PFSK-1 (cell line): ENCODE measurements around the gene OGA.

Experiments used
- FOXP2 ChIP-seq: optimal IDR thresholded peaks from 2 replicates; pipeline ENCODE3; 2011; ENCODE audit warnings: borderline replicate concordance, control low read depth, inconsistent platforms; ENCODE audit not compliant: insufficient read depth; ENCODE audit errors: extremely low read length, extremely low read depth
- POLR2AphosphoS5 ChIP-seq: IDR thresholded peaks from 2 replicates; pipeline ENCODE4 v1.6.1; 2012; ENCODE audit warnings: low read depth, mild to moderate bottlenecking, control low read depth, low read length, moderate library complexity
- REST ChIP-seq, 2 experiments: IDR thresholded peaks; 2 replicates each; pipeline versions ENCODE4 v1.6.1 to v1.8.0; 2011 to 2012; ENCODE audit warnings: low read depth in 2 of 2, low read length in 2 of 2, control low read depth in 1 of 2, inconsistent platforms in 1 of 2, mild to moderate bottlenecking in 1 of 2, moderate library complexity in 1 of 2; ENCODE audit not compliant: insufficient read depth in 1 of 2
- SIN3A ChIP-seq: IDR thresholded peaks from 2 replicates; pipeline ENCODE4 v1.6.1; 2012; ENCODE audit warnings: mild to moderate bottlenecking, low read length, moderate library complexity, borderline replicate concordance; ENCODE audit not compliant: insufficient read depth
- TAF1 ChIP-seq: IDR thresholded peaks from 2 replicates; pipeline ENCODE4 v1.6.1; 2012; ENCODE audit warnings: low read length, control low read depth, borderline replicate concordance; ENCODE audit not compliant: insufficient read depth

Gene OGA

GRCh38 chr10:101749047-101750016 lies 68.9 kb downstream of the OGA start:
- TF ChIP-seq POLR2AphosphoS5 (no peak), REST (IDR thresholded peaks at IDR 0.05; ENCODE audit: insufficient read depth in 1 of 2, low read depth in 2 of 2, low read length in 2 of 2) (no peak), TAF1 (no peak), SIN3A (no peak), FOXP2 (no peak)

GRCh38 chr10:101748496-101748895 lies 69.7 kb downstream of the OGA start:
- no peak for TF ChIP-seq FOXP2
- no peak for TF ChIP-seq TAF1
- no peak for TF ChIP-seq SIN3A
- TF ChIP-seq REST (IDR thresholded peaks at IDR 0.05; ENCODE audit: insufficient read depth in 1 of 2, low read depth in 2 of 2, low read length in 2 of 2) = no peak
- no peak for TF ChIP-seq POLR2AphosphoS5

- TF ChIP-seq SIN3A = no peak
- TF ChIP-seq TAF1 = no peak
- no peak for TF ChIP-seq REST (IDR thresholded peaks at IDR 0.05; ENCODE audit: insufficient read depth in 1 of 2, low read depth in 2 of 2, low read length in 2 of 2)
- TF ChIP-seq FOXP2 = no peak
- no peak for TF ChIP-seq POLR2AphosphoS5
These were observed 73.1 kb downstream of the OGA start for GRCh38 chr10:101745074-101745696.

- TF ChIP-seq SIN3A (no peak), POLR2AphosphoS5 (no peak), REST (IDR thresholded peaks at IDR 0.05; ENCODE audit: insufficient read depth in 1 of 2, low read depth in 2 of 2, low read length in 2 of 2) (no peak), FOXP2 (no peak), TAF1 (no peak)
These were observed 74.0 kb downstream of the OGA start for GRCh38 chr10:101744267-101744666.
